B cell (primary cell): ENCODE data around the gene NCOR1.

Source experiments
- EZH2 ChIP-seq: IDR thresholded peaks from 2 replicates; pipeline ENCODE4 v1.6.1; 2012; ENCODE audit warnings: borderline replicate concordance, low read depth, mild to moderate bottlenecking, moderate library complexity, low read length; ENCODE audit not compliant: insufficient read depth, poor library complexity, severe bottlenecking
- TF ChIP-seq, protein P1 (sequence below): fragments of 200-600 bp; IDR thresholded peaks from one replicate; pipeline ENCODE4 v1.8.0; 2022; ENCODE audit warnings: antibody characterized with exemption, mild to moderate bottlenecking

DNA sequence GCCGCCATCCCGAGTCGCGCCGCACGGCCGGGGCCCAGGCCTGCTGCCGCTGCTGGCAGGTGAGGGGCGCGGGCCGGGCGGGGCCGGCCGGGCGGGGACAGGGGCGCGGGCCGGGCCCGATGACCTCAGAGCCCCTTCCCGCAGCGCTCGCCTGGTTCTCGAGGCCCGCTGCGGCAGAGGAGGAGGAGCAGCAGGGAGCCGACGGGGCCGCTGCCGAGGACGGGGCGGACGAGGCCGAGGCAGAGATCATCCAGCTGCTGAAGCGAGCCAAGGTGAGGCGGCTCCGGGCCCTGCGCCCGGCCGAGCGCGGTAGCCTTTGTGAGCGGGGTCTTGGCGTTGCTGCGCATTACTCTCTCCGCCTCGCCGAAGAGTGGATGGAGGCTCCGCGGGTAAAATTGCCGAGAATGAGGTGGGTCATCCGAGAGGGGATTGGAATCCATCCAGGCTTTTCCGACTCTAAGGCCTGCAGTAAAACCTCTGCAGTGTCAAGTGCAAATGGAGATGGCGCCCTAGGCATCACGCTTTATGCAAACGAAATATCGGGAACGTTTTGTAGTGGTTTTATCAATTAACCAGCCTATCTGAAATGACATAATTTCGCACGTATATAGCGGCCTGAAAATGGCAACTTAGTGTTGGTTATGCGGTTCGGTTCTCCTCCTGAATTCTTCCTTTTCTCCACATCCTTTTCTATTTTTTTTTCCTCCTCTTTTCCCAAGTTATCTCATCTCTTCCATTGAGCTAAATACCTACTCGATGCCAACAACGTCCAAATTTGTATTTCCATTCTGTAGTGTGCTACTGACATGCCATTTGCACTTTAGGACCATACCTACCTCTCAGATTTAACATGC, 215.1 kb downstream of the NCOR1 start:
- TF ChIP-seq, protein P1, sequence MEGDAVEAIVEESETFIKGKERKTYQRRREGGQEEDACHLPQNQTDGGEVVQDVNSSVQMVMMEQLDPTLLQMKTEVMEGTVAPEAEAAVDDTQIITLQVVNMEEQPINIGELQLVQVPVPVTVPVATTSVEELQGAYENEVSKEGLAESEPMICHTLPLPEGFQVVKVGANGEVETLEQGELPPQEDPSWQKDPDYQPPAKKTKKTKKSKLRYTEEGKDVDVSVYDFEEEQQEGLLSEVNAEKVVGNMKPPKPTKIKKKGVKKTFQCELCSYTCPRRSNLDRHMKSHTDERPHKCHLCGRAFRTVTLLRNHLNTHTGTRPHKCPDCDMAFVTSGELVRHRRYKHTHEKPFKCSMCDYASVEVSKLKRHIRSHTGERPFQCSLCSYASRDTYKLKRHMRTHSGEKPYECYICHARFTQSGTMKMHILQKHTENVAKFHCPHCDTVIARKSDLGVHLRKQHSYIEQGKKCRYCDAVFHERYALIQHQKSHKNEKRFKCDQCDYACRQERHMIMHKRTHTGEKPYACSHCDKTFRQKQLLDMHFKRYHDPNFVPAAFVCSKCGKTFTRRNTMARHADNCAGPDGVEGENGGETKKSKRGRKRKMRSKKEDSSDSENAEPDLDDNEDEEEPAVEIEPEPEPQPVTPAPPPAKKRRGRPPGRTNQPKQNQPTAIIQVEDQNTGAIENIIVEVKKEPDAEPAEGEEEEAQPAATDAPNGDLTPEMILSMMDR, result no peak
- no peak for TF ChIP-seq EZH2
